ENCODE results near the gene MYOM3. TPM values are rescaled to one million over a fixed set of nuclear protein-coding genes. Genes with fewer than 3 reads are reported as not detected.

MYOM3 gene
- total and polyA plus RNA-seq, 2 experiments from 2014 or later: 2.0 to 2.4 TPM

- WGBS (ENCODE audit: low lambda C conversion rate, missing lambda C conversion rate): 71% methylated on average over 13 of the region's 13 CpGs
- Histone ChIP-seq H3K27ac (no peak overlapping the region), H3K4me3 (no peak overlapping the region), H3K9me2 (replicated peaks; ENCODE audit: insufficient read depth) (no peaks in the 10 kb centered on the region), H2AFZ (no peak overlapping the region), H3K27me3 (no peaks in the 10 kb centered on the region), H3K79me2 (no peaks in the 10 kb centered on the region), H3K4me1 (ENCODE audit: insufficient read depth) (peaks cover 8% of the 10 kb centered on the region), H3K4me2 (no peak overlapping the region), H4K20me1 (ENCODE audit: insufficient read depth, poor library complexity, severe bottlenecking) (no peaks in the 10 kb centered on the region), H3K9me3 (ENCODE audit: low read depth) (no peaks in the 10 kb centered on the region), H3K36me3 (replicated peaks; ENCODE audit: insufficient read depth, low read depth) (no peaks in the 10 kb centered on the region)
- no peak for DNase-seq (ENCODE audit: low spot score)
- TF ChIP-seq EZH2 (IDR thresholded peaks at IDR 0.05; ENCODE audit: borderline replicate concordance): no peak
- TF ChIP-seq CTCF (IDR thresholded peaks at IDR 0.05; ENCODE audit: poor library complexity): no peak
- TF ChIP-seq EZH2phosphoT487 (IDR thresholded peaks at IDR 0.05; ENCODE audit: low read depth, severe bottlenecking, unreplicated experiment): no peak
Measured at GRCh38 chr1:24138476-24139221, 26.7 kb upstream of the MYOM3 start.

DNA sequence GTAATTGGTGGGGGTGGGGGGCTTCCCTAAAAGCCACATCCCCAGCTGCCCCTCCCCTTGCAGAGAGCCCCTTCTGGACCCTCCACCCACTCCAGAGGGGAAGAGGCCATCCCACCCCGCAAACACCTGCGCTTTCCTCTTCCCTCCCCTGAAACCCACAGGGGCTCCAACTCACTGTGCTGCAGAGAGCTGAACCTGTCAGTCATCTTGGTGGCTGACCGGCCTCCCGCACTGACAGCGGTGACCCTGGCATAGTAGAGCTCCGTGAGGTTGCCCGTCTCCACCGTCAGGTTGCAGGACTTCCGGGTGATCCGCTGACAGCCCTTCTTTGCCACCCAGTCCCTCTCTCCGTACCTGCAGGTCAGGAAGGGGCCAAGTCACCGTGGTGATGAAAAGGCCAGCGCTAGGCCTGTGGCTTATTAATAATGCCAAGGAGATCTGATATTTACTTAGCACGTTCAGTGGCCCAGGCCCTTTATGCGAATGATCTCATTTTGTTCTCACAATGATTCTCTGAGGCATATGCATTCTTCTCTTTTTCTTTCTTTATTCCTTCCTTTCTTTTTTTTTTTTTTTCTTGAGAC is 25.1 kb upstream of the MYOM3 start:
- Histone ChIP-seq H4K20me1 (ENCODE audit: insufficient read depth, poor library complexity, severe bottlenecking) (no peaks in the 10 kb centered on the region), H3K4me1 (ENCODE audit: insufficient read depth) (peaks cover 3% of the 10 kb centered on the region)
- WGBS (ENCODE audit: low lambda C conversion rate, missing lambda C conversion rate): 90% methylated on average over 15 of the region's 15 CpGs

DNA sequence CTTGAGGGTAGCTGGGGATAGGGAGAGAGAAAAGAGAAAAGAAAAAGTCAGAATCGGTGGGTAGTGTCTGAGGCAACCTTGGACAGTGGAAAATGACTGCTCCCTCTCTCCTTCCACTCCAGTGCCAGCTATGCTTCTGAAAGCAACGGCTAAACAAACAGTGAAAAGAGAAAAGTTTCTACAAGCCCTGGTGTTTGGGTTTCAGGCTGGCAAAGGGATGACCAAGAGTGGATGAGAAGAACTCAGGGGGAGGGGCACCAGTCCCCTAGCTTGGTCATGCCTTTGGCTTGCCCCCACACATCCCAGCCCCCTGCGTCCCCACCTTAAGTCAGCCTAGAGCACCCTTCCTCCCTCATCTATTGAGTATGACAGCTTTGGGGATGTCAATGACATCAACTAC is 22.4 kb upstream of the MYOM3 start:
- Histone ChIP-seq H3K4me3 (no peak overlapping the region), H4K20me1 (ENCODE audit: insufficient read depth, poor library complexity, severe bottlenecking) (no peaks in the 10 kb centered on the region), H3K9me3 (ENCODE audit: low read depth) (no peaks in the 10 kb centered on the region), H3K4me2 (no peak overlapping the region), H3K27me3 (no peaks in the 10 kb centered on the region), H2AFZ (no peak overlapping the region), H3K36me3 (replicated peaks; ENCODE audit: insufficient read depth, low read depth) (no peaks in the 10 kb centered on the region), H3K27ac (no peak overlapping the region), H3K79me2 (no peaks in the 10 kb centered on the region), H3K4me1 (ENCODE audit: insufficient read depth) (no peaks in the 10 kb centered on the region), H3K9me2 (replicated peaks; ENCODE audit: insufficient read depth) (no peaks in the 10 kb centered on the region)
- TF ChIP-seq CTCF (IDR thresholded peaks at IDR 0.05; ENCODE audit: poor library complexity): no peak
- TF ChIP-seq EZH2 (IDR thresholded peaks at IDR 0.05; ENCODE audit: borderline replicate concordance): no peak
- TF ChIP-seq EZH2phosphoT487 (IDR thresholded peaks at IDR 0.05; ENCODE audit: low read depth, severe bottlenecking, unreplicated experiment): no peak
- 88% methylated on average over 3 of the region's 3 CpGs for WGBS (ENCODE audit: low lambda C conversion rate, missing lambda C conversion rate)
- no peak for DNase-seq (ENCODE audit: low spot score)

More for the DNA sequence above, 25.1 kb upstream of the MYOM3 start:
- DNase-seq (ENCODE audit: low spot score): no peak
- H3K9me2 ChIP-seq (replicated peaks; ENCODE audit: insufficient read depth): no peaks in the 10 kb centered on the region
- no peak overlapping the region for H3K4me2 ChIP-seq
- H2AFZ ChIP-seq: no peak overlapping the region
- H3K36me3 ChIP-seq (replicated peaks; ENCODE audit: insufficient read depth, low read depth): no peaks in the 10 kb centered on the region
- H3K79me2 ChIP-seq: no peaks in the 10 kb centered on the region
- no peaks in the 10 kb centered on the region for H3K9me3 ChIP-seq (ENCODE audit: low read depth)
- no peaks in the 10 kb centered on the region for H3K27me3 ChIP-seq
- H3K4me3 ChIP-seq: no peak overlapping the region
- no peak for TF ChIP-seq EZH2 (IDR thresholded peaks at IDR 0.05; ENCODE audit: borderline replicate concordance)
- no peak for TF ChIP-seq CTCF (IDR thresholded peaks at IDR 0.05; ENCODE audit: poor library complexity)
- TF ChIP-seq EZH2phosphoT487 (IDR thresholded peaks at IDR 0.05; ENCODE audit: low read depth, severe bottlenecking, unreplicated experiment): no peak
- H3K27ac ChIP-seq: no peak overlapping the region
